AG10803 (cell line): ENCODE data around the gene AGBL1.

Source experiments
- DNase-seq: peaks from one replicate; pipeline ENCODE4 v3.0.0; 2010; ENCODE audit warnings: low read depth
- H3K4me3 ChIP-seq: 2 replicates; pipeline ENCODE4 v1.5.1; 2011; ENCODE audit warnings: mild to moderate bottlenecking, low read length, control low read depth
- CTCF ChIP-seq: conservative IDR thresholded peaks from 2 replicates; pipeline ENCODE4 v1.5.1; 2011; ENCODE audit warnings: mild to moderate bottlenecking, low read length, control low read depth, inconsistent platforms

The AGBL1 gene

GRCh38 chr15:86355361-86355760, 275.7 kb downstream of the AGBL1 start:
- no peak overlapping the region for H3K4me3 ChIP-seq
- no peak for TF ChIP-seq CTCF

GRCh38 chr15:86355801-86356200, 276.1 kb downstream of the AGBL1 start:
- DNase-seq, result no peak
- H3K4me3 ChIP-seq, result no peak overlapping the region
- TF ChIP-seq CTCF, result no peak

More at GRCh38 chr15:86355361-86355760, 275.7 kb downstream of the AGBL1 start:
- no peak for DNase-seq

GRCh38 chr15:86362555-86362954, 282.9 kb downstream of the AGBL1 start:
- peak; percentile 2 for DNase-seq
- H3K4me3 ChIP-seq, result no peak overlapping the region
- TF ChIP-seq CTCF, result no peak

GRCh38 chr15:86373147-86373546, 293.5 kb downstream of the AGBL1 start:
- TF ChIP-seq CTCF, result no peak
- no peak for DNase-seq

GRCh38 chr15:86375733-86376280, 296.1 kb downstream of the AGBL1 start:
- TF ChIP-seq CTCF, result no peak
- DNase-seq, result no peak
- H3K4me3 ChIP-seq, result no peak overlapping the region

More at GRCh38 chr15:86373147-86373546, 293.5 kb downstream of the AGBL1 start:
- H3K4me3 ChIP-seq, result no peak overlapping the region

- no peak for DNase-seq
- TF ChIP-seq CTCF, result no peak
- H3K4me3 ChIP-seq, result no peak overlapping the region
Observed at GRCh38 chr15:86377914-86378313, 298.2 kb downstream of the AGBL1 start.

GRCh38 chr15:86382341-86382740, 302.7 kb downstream of the AGBL1 start:
- no peak overlapping the region for H3K4me3 ChIP-seq
- TF ChIP-seq CTCF, result no peak
- no peak for DNase-seq
